NCI-H2227 (cell line): ENCODE results near the gene ENG.

Experiments
- DNase-seq: peaks from one replicate; lab custom pipeline; 2025; ENCODE audit not compliant: unreplicated experiment; lab: John Stamatoyannopoulos, UW

ENG gene

DNA sequence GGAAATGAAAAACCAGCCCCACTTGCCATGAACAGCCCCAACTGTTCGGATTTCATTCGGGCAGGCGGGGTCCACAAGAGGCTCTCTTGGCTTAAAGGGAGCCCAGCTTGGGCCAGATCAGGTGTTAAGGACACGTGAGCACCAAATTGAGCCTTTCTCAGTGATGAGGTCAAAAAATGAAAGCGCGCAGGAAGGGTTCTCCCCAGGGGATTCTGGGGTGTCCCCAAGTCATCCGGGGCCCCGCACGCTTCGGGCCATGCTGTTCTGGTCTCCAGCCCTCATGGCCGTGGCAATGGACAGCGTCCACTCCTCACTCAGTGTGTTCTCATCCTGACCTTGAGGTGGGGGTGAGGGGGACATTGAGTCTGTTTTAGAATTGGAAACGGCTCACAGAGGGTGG, 12.1 kb upstream of the ENG start:
- DNase-seq = no peak

DNA sequence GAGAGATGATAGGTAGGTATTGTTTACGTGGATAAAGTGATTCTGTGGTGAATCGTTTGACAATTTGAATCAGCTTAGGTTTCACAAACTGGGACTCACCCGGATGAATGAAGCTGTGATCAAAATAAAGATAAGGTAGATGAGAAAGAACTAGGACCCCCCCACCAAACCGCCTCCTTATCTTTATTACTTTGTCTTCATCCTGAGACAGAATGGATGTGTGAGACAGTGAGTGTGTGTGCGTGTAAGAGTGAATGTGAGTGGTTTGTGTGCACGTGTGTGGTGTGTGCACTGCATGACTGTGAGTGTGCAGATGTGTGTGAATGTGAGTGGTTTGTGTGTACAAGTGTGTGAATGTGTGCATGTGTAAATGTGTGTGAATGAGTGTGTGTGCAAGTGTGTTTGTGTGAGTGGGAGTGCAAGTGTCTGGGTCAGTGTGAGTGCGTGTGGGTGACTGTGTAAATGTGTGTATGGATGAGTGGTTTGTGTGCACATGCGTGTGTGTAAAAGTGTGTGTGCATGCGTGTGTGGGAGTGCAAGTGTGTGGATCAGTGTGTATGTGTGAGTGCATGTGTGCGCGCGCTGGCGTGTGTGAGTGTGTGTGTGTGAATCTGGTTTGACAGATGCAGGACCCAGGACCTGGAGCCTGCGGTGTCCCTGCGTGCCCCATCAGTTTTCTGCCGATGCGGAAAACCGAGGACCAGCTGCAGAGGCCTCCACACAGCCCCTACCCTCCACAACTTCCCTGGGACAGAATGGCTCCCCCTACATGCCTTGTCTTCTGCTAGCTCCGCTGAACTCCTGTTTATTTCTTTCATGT, 11.4 kb upstream of the ENG start:
- DNase-seq = no peak

DNA sequence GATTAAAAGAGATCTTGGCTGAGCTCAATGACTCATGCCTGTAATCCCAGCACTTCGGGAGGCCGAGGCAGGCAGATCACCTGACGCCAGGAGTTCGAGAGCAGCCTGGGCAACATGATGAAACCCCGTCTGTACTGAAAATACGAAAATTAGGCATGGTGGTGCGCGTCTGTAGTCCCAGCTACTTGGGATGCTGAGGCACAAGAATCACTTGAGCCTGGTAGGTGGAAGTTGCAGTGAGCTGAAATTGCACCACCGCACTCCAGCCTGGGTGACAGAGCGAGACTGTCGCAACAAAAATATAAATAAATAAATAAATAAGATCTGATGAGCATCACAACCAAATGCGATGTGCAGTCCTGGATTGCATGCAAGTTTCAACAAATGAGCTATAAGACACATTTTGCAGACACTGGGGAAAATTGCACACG, 8.7 kb upstream of the ENG start:
- no peak for DNase-seq

DNA sequence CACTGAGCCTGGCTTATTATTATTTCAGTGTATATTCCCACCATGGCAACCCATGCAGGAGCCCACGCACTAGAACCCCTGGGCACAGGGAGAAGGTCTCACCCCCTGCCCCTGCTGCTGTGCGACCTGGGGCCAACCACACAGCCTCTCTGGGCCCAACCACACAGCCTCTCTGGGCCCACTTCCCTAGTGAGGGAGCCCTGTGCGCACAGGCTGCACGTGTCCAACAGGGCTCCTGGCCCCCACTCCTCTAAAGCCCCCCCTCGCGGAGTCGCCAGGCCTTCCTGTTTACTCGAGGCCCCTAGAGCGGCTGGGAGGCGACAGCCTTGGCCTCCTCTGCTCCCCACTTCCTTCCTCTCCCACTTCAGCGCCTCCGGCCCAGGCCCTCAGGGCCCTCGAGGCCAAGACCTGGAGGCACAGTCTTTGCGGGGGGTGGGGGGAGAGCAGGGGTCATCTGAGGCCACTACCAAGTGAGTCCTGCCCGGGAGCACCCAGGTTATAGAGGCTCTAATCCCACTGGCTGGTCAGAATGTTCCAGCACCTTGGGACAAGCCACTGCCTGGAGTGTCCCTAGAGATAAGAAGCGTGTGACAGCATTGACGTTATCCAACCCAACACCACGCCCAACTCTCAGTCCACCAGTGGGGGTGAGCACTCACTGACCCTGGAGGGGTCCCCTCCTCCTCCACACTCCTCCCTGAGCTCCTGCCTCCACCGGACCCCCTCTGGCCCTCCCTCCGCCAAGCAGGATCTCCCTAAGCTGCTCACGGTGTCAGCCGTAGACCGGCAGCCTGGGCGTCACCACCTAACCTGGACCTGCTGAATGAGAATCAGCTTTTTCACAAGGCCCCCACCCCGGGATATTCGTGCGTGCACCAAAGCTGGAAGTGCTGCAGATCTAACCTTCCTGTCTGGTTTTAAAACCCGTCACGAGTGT, 7.9 kb upstream of the ENG start:
- DNase-seq = no peak

DNA sequence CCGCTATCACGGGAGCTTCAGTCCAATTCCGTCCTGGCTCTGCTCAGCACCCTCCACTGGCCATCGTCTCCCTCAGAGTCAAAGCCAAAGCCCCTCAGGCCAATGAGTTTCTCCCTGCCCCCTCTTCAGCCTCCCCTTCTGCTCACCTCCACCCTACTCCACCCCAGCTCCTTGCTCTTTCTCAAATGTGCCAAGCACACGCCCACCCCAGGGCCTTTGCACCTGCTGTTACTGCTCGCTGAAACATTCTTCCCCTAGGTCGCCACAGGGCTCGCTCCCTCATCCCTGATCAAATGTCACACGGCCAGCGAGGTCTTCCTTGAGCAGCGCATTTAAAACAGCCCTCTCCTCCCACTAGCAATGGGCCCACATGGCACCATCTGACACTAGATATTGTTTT, 6.3 kb upstream of the ENG start:
- DNase-seq = no peak

DNA sequence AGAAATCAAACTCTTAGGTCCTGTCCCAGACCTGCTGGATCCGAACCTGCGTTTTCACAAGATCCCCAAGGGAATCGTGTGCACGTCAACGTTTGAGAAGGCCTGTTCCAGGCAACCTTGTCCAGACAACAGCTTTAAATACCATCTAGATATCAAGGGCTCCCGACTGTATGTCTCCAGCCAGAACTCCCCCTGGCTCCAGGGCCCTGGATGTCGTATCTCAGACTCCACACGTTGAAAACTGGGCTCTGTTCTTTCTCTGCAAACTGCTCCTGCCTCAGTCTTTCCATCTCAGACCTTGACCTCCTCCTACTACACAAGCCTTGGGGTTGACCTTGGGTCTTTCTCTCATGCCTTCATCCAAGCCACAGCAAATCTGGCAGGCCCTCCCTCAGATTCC, 5.8 kb upstream of the ENG start:
- DNase-seq = no peak

DNA sequence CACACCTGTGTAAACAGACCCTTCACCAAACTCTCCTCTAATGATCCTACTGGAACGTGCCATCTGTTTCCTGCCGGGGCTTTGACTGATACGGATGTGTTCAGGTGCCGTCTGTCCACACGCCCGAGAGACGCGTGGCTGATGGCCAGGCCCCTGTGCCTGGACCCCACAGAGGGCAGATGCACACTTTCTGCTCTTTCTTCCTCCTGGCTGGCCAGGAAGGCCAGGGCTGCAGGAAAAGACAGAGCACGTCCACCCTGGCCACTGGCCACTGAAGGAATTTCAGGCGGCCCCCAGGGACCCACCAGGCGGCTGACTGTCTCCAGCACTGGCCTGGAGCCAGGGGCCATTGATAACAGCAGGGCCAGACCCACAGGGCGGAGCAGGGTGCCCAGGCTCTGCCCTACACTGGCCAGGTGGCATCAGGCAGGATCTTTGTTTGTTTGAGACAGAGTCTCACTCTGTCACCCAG, 3.6 kb upstream of the ENG start:
- DNase-seq = no peak

DNA sequence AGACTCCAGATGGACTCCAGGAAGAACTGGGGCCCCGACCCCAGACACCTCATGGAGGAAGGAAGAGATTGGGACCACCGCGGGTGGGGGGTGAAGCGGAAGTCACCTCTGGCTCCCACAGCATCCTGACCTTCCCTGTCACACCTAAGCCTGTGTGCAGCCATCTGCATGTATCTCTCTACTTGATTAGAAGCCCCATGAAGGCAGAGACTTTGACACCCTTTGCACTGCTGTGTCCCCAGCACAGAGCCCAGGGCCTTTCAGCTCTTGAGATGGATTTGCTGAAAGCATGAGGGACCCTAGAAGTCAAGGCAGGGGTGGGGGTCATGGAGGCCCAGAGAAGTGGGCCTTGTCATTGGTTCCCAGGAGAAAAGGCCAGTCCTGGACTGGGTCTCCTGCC, 2.8 kb upstream of the ENG start:
- no peak for DNase-seq

DNA sequence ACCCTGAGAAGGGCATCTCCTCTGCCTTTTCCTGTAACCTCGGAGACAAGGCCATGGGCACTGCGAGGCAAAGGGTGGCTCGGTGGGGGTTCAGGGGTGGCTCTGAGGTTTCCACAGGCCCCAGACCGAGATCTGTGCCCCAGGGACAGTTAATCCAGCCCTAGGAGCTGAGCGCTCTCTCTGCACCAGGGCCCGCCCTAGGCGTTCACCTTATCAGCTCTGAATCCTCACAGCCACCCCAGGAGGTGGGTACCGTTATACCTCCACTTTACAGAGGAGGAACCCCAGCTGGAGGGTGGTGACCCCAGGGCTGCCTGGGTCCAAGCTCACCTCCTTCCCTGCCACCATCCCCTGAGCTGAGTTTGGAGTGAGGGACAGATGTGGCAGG, 2.3 kb upstream of the ENG start:
- no peak for DNase-seq

DNA sequence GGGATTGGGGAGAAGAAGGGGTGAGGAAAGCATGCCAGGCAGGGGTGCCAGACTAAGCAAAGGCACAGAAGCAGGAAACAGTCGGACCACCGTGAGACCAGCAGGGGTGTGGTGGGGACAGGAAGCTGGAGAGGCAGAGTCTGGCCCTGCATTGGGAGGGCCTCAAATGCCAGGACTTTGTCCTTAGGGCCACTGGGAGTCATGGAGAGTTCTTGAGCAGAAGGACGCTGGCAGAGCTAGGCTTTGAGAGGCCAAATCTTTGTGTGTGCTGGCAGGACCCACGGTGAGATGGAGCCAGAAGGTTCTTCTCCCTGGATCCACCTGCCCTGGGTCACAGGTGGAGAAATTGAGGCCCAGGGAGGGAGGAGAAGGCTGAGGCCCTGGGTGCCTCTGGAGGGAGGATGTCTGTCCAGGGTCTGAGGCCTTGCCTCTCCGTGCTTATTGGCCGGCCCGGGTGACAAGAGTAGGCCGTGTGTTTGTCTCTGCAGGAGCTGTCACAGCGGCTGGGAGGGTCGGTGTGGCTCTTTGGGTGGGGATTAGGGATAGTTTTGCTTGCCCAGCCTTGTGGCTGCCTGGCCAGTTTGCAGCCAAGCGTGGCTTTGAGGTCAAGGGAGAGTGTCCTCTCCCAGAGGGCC, 1.8 kb upstream of the ENG start:
- DNase-seq = no peak

DNA sequence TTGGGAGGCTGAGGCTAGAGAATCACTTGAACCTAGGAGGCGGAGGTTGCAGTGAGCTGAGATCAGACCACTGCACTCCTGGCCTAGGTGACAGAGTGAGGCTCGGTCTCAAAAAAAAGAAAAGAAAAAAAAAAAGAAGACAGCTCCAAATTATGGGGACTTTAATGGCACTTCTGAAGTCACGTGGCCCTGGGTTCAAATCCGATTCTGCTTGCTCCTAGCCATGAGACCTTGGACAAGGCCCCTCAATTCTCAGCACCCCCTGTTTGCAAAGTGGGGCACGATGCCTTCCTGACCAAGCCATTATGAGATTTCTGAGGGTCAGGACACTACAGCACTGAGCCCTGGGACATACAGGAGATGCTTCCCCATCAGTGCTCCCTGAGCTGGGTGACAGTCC, 1.1 kb upstream of the ENG start:
- DNase-seq = no peak

DNA sequence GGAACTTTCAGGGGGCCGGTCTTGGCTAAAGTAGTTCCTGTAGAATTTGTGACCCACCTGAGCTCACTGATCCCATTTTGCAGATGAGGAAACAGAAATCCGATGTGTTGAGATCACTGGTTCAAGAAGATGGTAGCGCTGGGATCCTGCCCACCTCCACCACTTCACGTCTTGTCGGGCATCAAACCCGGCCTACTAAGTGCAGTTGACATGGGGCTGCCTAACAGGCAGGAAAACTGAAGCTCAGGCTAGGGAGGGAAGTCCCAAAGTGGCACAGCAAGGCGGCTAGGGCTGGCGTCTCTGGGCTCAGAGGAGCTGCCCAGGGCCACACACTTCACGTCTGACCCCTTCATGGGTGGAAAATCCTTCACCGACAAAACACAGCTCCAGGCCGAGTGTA, 502 bp upstream of the ENG start:
- DNase-seq = no peak

DNA sequence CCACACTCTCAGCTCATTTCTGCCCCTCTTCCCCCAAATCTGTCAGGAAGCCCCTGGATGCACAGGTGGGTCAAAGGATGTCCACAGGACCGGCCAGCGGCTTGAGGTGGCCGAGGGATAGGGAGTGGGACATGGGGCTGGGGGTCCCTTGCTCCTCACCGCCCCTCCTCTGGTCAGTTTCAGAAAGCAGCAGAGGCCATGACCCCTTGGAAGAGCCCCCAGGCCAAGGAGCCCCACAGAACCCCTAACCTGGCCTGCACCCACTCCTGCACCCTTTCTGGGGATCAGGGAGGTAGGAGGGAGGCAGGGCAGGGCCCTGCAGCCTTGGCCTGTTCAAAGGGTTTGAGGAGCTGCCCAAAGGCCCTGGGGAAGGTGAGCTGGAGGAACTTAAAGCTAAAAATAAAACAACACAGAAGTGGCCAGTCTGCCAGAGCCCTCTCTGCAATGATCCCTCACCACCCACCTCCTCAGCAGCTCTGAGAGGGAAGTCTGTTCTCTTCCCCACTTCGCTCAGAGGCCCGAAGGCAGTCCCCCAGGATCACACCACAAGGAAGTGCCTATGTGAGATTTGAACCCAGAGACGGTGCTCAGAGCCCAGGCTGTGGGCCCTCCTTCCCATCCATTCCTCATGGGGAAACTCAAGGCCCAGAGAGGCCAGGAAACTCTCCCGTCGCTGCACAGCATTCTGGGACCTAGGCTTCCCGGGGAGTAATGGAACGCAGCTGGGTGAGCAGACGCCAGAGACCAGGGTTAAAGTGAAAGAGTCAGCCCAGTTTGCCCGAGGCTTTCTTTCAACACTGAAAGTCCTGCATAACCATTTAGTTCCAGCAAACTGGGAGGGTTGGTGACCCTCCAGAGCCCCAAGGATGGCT, 910 bp downstream of the ENG start:
- DNase-seq = no peak

DNA sequence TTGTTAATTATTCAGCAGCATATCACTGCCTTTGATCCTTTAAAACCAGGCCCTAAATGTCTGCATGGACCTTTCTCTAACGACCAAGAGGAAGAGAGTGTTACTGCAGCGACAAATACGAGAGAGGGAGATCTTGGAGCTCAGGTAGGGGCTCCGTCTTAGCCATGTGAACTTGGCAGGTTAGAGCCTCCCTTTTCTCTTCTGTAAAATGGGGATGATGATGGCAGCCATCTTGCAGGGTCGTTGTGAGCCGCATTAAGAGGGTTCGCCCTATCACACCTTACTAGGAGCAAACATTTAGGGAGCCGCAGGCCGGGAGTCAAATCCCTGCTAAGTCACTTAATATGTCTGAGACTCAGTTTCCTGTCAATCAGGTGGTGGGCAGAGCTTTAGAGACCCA, 1.6 kb downstream of the ENG start:
- DNase-seq = no peak

DNA sequence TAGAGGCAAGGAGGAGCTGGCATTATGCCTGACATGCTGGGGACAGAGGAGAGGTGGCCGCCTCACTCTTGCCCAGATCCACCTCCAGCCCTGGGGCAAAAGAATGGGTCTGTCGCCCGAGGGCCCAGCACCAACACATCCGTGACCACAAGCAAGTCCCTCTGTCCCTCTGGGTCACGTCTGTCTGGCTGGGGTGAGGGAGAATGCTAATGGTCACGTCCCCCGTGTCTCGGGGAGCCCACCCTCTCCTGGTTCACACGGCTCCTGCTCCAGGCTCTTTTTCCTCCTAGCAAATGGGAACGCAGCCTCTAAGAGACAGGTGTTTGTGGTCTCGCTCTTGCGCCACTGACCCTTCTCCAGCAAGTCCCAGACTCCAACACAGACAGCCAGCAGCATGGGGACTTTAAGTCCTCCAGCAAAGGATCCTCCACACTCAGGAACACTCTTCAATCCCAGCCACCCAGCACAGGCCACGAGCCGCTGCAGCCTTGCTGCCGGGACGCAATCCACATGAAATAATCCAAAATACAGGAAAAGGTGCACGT, 4.1 kb downstream of the ENG start:
- no peak for DNase-seq

DNA sequence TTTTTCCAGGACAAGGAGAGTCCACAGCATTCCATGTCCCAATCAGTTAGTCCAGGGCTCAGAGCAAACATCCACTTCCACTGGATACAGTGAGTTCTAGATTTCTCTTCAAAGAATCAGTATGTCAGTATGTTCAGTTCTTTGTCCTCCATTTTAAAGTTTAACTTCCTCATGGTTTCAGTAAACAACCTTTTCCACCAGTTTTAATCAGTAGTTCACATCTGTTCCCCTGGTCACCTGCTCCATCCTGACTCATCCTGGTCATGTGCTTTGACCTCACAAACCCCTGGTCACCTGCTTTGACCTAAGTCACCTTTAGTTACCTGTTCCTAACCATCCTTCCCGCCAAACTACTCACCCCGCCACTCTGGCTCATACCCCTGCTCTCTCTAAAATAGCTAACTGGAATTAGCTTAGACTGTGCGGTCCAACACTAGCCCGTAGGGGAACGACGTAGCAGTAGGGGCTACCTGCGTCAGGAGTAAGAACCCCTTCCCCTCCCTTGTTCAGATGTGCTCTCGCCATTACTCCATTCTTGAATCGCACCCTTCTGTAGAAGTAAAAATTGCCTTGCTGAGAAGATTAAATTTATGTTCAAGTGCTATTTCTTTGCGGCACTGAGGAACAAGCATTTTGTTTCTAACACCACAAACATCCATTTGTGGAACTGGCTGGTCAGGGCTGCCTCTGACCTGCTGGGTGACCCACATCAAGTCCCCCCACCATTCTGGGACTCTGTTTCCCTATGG, 5.5 kb downstream of the ENG start:
- no peak for DNase-seq

DNA sequence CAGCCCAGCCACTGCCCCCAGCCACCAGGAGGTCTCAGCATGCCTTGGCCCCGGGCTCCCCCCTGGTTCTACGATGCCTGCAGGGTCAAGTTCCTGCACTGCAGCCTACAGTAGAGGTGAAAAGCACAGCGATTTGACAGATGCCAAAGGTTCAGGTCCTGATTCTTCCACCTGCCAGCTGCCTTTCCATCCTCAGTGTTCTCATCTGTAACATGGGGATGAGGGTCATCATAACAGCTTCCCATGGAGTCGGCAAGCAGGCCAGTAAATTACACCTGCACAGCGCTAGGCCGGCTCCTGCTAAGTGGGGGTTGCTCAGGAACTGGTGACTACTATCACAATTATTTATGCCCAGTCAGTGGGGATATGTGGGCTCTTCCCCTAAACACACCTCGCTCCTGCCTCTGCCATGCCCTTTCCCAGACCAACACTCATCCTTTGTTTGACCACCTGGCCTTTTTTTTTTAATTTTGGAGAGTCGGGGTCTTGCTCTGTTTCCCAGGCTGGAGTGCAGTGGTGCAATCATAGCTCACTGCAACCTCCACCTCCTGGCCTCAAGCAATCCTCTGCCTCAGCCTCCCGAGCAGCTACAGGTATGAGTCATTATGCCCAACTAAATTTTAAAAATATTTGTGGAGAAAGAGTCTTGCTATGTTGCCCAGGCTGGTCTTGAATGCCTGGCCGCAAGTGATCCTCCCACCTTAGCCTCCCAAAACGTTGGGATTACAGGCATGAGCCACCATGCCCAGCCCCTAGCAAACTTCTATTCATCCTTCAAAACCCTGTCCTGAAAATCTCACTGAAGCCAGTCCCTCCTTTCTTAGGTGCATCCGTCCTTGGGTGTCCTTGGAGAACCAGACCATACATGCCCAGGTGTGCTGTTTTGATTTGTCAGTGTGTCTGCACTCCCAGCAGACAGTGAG, 6.4 kb downstream of the ENG start:
- DNase-seq = no peak

DNA sequence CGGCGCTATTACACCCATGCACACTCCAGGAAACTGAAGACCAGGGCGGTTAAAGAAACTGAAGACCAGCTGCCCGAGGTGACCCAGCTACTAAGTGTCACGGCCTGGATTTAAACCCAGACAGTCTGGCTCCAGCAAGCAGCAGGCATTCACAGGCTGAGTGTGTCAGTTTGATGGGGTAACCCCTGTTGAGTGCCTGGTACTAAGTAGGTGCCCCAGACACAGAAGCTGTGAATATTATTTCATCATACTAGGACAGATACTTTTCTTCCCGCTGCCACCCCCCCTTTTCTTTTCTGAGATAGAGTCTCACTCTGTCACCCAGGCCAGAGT, 7.3 kb downstream of the ENG start:
- DNase-seq = no peak
